Activated naive CD4-positive, alpha-beta T cell treated with anti-CD3 and anti-CD28 coated beads, Interleukin-2, amount 10 ng/mL, durations not matched to agents 7 days and 5 days (primary cell): Measurements from ENCODE around the gene LRRC14B.
A peak's percentile ranks its signal among the peaks of the same experiment; 100 is the strongest.

ENCODE experiments used
- CTCF ChIA-PET: fragments of 350-600 bp; sonication (Branson Sonifier 250); formaldehyde crosslinking; loops from one replicate; lab custom pipeline; 2021; ENCODE audit warnings: antibody characterized with exemption; lab: Charles Lee
- DNase-seq: peaks from one replicate; pipeline ENCODE4 v3.0.0-alpha.2; 2020
- H3K27ac Mint-ChIP-seq: one replicate; pipeline ENCODE4 v1.8.0; 2021; ENCODE audit warnings: mild to moderate bottlenecking, moderate library complexity, mixed read lengths
- H3K27me3 Mint-ChIP-seq: one replicate; pipeline ENCODE4 v1.8.0; 2021; ENCODE audit warnings: mild to moderate bottlenecking, mixed read lengths
- H3K36me3 Mint-ChIP-seq: one replicate; pipeline ENCODE4 v1.8.0; 2021; ENCODE audit warnings: mixed read lengths
- H3K4me1 Mint-ChIP-seq: one replicate; pipeline ENCODE4 v1.8.0; 2021; ENCODE audit warnings: mixed read lengths
- H3K4me3 Mint-ChIP-seq: one replicate; pipeline ENCODE4 v1.8.0; 2021; ENCODE audit warnings: mild to moderate bottlenecking, moderate library complexity, mixed read lengths
- H3K9me3 Mint-ChIP-seq: one replicate; pipeline ENCODE4 v1.8.0; 2021; ENCODE audit warnings: mixed read lengths

LRRC14B gene

DNA sequence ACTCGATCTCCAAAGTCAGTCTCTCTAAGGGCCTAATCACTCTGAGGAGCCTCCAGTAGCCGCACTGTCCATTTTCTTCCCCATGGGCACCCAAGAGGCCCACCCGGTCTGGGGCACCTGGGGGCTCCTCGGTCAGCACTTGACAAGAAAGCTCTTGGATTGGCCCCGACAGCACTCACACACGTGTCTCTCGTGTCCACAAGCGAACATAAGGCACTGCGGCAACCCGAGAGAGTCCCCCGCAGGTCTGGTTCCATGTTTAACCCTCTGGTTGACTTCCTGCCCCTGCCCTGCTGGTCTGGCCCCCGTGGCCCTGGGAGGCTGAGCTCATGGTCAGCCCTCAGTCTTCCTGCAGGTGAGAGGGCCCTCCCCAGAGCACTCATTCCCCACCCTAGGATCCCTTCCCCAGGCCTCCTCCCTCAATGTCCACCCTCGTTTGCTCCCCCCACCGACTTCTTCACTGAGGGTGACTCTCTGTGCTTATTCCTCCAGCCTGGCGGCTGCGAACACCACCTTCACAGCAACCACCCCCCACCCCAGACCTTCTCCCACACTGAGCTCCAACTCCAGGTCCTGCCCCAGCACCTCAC lies 16.3 kb upstream of the LRRC14B start:
- H3K27ac Mint-ChIP-seq = no peak overlapping the region
- CTCF ChIA-PET = interaction anchor here (0.7 kb wide), 1 partner anchor 260 kb away, joined by 3 read pairs; no protein-coding TSS in a partner anchor
- H3K4me3 Mint-ChIP-seq = no peak overlapping the region
- DNase-seq = peak; percentile 5
- H3K4me1 Mint-ChIP-seq = no peaks in the 10 kb centered on the region
- H3K9me3 Mint-ChIP-seq = no peaks in the 10 kb centered on the region
- H3K27me3 Mint-ChIP-seq = peaks cover 4% of the 10 kb centered on the region
- H3K36me3 Mint-ChIP-seq = no peaks in the 10 kb centered on the region

DNA sequence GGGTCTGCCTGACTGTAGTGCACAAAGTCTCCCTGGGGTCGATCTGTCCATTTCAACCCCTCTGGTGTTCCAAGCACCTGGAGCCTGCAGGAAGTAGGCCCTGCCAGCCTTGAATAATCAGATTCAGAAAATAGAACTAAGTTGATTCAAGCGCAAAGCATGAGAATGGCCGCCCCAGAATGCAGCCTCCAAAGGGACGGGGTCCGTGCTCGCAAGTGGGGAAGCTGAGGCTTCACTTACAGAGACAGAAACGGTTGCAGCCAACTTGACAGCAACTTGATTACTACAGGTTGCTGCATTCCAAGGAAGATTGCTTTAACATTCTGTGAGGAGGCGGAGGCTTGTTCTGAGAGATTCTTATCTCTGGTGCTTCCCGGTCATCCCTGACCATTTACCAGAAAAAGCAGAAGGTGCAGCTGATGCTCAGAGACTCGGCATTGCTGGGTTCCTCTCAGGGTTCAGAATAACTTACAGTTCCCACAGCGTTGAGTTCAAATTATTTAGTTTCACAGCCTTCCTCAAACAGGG lies 14.9 kb upstream of the LRRC14B start:
- DNase-seq = no peak
- Mint-ChIP-seq H3K27me3 (peaks cover 8% of the 10 kb centered on the region), H3K27ac (no peak overlapping the region), H3K4me1 (no peaks in the 10 kb centered on the region), H3K4me3 (no peak overlapping the region), H3K36me3 (no peaks in the 10 kb centered on the region), H3K9me3 (no peaks in the 10 kb centered on the region)
- CTCF ChIA-PET = no interaction called here

DNA sequence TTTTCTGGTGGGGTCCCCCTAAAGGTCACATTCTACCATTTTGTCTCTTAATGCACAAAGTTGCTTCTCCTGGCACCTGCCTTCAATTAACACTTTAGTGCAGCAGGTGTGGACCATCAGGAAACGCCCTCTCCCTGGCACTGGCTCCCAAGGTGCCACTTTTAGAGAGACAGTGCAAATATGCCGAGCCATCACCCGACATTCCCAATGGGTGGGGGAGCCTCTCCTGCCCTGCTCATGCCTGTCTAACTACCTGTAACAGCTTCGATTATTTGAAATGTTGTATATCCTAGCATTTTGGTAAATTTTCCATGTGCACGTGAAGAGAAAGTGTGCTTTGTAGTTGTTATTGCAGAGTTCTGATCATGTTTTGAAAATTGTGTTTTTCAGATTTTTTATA lies 13.2 kb upstream of the LRRC14B start:
- CTCF ChIA-PET = interaction anchor here (1.1 kb wide), 1 partner anchor 10 kb away, joined by 4 read pairs; no protein-coding TSS in a partner anchor
- no peaks in the 10 kb centered on the region for H3K9me3 Mint-ChIP-seq
- DNase-seq = no peak
- H3K27me3 Mint-ChIP-seq = peaks cover 8% of the 10 kb centered on the region
- no peak overlapping the region for H3K4me3 Mint-ChIP-seq
- H3K27ac Mint-ChIP-seq = no peak overlapping the region
- no peaks in the 10 kb centered on the region for H3K36me3 Mint-ChIP-seq
- H3K4me1 Mint-ChIP-seq = no peaks in the 10 kb centered on the region

DNA sequence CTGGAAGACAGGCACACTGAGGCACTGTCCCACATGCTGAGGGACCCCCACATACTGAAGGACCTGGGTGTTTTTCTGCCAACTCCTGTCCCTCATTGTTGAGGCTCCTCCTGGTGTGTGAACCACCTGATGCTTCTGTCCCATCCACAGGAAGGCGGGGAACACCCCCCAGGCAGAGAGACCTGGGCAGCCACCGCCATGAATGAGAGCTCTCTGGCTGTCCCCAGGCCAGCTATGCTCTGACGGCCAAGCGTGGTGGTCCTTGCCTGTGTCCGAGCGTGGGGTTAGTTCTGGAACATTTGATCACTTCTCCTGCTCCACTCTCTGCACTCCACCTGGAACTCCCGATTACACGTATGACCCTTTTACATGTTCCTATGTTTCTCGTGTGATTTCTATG lies 11.9 kb upstream of the LRRC14B start:
- H3K4me1 Mint-ChIP-seq = no peaks in the 10 kb centered on the region

DNA sequence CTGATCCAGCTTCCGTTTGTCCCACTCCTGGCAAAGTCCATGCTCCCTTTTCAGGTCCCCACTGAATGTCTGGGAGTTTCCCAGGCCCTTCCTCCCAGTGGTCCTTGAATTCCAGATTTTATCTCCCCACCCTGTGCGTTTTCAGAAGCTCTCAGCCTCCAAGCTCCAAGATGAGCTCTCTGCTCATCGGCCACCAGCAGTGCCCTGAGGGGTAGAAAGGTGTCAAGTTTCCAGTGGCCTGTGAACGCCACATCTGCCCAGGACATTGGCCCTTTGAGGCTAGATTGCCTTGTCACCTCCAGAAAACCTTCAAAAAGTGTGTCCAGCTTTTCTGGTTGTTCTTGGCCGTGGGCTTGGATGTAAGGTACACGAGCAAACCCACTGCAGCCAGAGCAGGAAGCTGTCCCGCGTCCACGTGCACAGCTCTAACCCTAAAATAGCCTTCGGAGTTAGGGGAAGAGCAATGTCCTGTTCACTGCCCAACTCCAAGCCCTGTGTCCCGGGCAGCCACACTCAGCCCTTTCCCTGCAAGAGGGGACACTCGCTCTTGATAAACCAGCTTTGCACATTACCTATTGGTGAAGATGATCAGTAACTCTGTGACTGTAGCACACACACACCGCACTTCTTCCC lies 10.9 kb upstream of the LRRC14B start:
- Mint-ChIP-seq H3K9me3 (no peaks in the 10 kb centered on the region), H3K4me3 (no peak overlapping the region), H3K27me3 (peaks cover 8% of the 10 kb centered on the region), H3K36me3 (no peaks in the 10 kb centered on the region), H3K27ac (no peak overlapping the region), H3K4me1 (no peaks in the 10 kb centered on the region)
- no peak for DNase-seq
- CTCF ChIA-PET = no interaction called here

More for the DNA sequence above, 11.9 kb upstream of the LRRC14B start:
- Mint-ChIP-seq H3K9me3 (no peaks in the 10 kb centered on the region), H3K36me3 (no peaks in the 10 kb centered on the region), H3K27ac (no peak overlapping the region), H3K4me3 (no peak overlapping the region), H3K27me3 (peaks cover 8% of the 10 kb centered on the region)
- no peak for DNase-seq
- CTCF ChIA-PET = no interaction called here

DNA sequence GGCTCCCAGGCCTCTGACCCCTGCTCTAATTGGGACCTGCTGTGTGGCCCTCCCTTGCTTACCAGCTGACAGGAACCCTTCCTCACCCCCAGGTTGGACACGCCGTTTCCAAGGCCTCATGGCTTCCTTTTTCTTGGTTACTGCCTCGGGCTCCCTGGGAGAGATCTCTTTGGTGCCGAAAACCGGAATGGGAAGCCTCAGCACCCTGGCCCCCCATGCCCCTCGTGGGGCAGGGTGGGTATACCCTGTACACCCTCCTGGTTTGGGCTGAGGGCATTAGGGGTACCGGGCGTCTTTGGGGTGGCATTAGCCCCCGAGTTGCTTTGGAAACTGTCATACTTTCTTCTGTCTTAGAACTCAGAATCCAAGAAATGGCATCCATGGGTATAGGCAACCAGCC lies 10.1 kb upstream of the LRRC14B start:
- H3K4me1 Mint-ChIP-seq = no peaks in the 10 kb centered on the region

DNA sequence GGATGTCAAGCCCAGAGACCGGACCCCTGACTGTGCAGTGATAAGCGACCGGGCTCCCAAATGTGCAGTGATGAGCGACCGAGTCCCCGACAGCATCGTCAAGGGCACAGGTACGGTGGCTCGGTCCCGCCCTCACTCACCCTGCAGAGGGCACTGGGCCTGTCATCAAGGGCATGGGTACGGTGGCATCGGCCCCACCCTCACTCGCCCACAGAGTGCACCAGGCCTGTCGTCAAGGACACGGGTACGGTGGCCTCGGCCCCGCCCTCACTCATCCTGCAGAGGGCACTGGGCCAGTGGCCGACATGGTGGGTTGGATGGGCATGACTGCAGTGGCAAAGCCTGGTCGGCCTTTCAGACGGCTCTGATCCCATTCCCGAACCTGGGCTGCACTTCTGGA lies 9.7 kb upstream of the LRRC14B start:
- no peaks in the 10 kb centered on the region for H3K36me3 Mint-ChIP-seq
- no peaks in the 10 kb centered on the region for H3K4me1 Mint-ChIP-seq
- H3K4me3 Mint-ChIP-seq = no peak overlapping the region
- DNase-seq = no peak
- peaks cover 8% of the 10 kb centered on the region for H3K27me3 Mint-ChIP-seq
- H3K9me3 Mint-ChIP-seq = no peaks in the 10 kb centered on the region
- no peak overlapping the region for H3K27ac Mint-ChIP-seq
- CTCF ChIA-PET = no interaction called here

More for the DNA sequence above, 10.1 kb upstream of the LRRC14B start:
- CTCF ChIA-PET = no interaction called here
- Mint-ChIP-seq H3K4me3 (no peak overlapping the region), H3K9me3 (no peaks in the 10 kb centered on the region), H3K36me3 (no peaks in the 10 kb centered on the region), H3K27me3 (peaks cover 8% of the 10 kb centered on the region), H3K27ac (no peak overlapping the region)
- DNase-seq = no peak

DNA sequence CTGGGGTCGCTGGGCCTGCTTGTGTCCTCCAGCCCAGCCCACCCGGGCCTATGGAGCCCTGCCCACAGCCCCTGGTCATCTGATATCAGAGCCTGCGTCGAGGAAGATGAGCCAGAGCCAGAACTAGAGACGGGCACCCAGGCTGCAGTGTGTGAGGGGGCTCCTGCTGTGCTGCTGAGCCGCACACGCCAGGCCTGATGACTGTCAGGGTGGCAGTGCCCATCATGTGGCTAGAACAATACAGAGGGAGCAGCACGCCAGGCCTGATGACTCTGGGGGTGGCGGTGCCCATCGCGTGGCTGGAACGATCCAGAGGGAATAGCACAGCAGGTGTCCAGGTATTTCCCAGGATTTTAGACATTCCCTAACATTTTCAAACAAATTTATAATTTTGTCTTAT lies 9.2 kb upstream of the LRRC14B start:
- Mint-ChIP-seq H3K27ac (no peak overlapping the region), H3K36me3 (no peaks in the 10 kb centered on the region), H3K4me1 (no peaks in the 10 kb centered on the region), H3K9me3 (no peaks in the 10 kb centered on the region), H3K4me3 (no peak overlapping the region), H3K27me3 (peaks cover 8% of the 10 kb centered on the region)
- DNase-seq = no peak
- CTCF ChIA-PET = no interaction called here

DNA sequence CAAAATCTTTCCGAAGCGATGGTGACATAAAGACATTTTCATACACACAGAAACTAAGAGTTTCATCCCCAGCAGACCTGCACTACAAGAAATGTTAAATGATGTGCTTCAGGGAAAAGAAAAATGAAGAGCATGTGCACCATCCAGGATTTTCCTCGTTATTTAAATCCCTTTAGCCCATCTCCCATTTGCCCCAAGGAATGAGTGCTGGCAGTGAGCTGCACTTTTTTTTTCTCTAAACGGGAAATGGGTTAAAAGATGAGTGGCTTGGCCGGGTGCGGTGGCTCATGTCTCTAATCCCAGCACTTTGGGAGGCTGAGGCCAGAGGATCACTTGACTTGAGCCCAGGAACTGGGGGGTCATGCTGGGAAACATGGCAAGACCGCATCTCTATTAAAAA lies 6.8 kb upstream of the LRRC14B start:
- Mint-ChIP-seq H3K9me3 (no peaks in the 10 kb centered on the region), H3K4me3 (no peak overlapping the region), H3K27ac (no peak overlapping the region), H3K27me3 (peaks cover 9% of the 10 kb centered on the region), H3K4me1 (peaks cover 5% of the 10 kb centered on the region), H3K36me3 (no peaks in the 10 kb centered on the region)
- no peak for DNase-seq
- CTCF ChIA-PET = no interaction called here

DNA sequence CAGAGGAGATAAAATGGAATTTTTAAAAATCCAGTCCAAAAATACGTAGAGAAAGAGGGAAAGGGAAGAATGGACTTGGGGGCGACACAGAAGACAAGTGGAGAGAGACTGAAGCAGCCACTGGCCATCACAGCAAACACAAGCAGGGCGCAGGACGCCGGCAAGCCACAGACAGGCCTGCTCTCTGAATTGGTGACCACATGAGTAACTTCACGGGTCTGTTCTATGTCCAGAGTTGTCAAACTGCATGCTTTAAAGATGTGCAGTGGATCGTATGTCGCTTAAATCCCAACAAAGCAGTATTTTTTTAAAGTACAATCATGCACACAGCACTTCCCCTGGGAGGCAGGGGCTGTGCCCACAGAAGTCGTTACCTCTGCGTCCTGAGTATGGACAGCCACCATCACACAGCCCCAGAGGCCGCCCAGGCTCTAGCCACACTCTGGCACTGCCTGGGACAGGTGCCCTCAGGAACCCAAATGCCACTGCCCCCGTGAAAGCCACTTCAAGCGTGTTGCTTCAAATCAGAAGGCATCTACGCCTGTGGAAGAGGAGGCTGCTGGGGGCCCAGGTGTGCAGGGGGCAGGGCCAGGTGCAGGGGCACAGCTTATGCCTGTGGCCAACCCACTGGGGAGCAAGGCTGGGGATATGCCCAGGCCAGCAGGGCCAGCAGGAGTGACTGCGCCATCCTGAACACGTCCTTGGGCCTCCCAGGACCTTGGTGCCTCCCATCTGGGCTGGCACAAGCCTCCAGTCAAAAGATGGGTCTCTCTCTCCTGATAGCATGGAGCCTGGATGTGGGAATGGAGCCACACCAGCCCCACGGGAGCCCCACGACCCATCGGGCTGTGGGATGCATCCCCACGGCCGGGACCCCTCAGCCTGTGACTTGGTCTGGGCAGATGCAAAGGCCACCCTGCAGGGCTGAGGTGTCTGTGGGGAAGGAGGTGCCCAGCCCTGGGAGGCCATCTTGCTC lies 5.9 kb upstream of the LRRC14B start:
- Mint-ChIP-seq H3K4me1 (peaks cover 5% of the 10 kb centered on the region), H3K27me3 (peaks cover 14% of the 10 kb centered on the region), H3K9me3 (no peaks in the 10 kb centered on the region), H3K36me3 (no peaks in the 10 kb centered on the region), H3K27ac (no peak overlapping the region), H3K4me3 (no peak overlapping the region)
- DNase-seq = no peak
- CTCF ChIA-PET = no interaction called here

DNA sequence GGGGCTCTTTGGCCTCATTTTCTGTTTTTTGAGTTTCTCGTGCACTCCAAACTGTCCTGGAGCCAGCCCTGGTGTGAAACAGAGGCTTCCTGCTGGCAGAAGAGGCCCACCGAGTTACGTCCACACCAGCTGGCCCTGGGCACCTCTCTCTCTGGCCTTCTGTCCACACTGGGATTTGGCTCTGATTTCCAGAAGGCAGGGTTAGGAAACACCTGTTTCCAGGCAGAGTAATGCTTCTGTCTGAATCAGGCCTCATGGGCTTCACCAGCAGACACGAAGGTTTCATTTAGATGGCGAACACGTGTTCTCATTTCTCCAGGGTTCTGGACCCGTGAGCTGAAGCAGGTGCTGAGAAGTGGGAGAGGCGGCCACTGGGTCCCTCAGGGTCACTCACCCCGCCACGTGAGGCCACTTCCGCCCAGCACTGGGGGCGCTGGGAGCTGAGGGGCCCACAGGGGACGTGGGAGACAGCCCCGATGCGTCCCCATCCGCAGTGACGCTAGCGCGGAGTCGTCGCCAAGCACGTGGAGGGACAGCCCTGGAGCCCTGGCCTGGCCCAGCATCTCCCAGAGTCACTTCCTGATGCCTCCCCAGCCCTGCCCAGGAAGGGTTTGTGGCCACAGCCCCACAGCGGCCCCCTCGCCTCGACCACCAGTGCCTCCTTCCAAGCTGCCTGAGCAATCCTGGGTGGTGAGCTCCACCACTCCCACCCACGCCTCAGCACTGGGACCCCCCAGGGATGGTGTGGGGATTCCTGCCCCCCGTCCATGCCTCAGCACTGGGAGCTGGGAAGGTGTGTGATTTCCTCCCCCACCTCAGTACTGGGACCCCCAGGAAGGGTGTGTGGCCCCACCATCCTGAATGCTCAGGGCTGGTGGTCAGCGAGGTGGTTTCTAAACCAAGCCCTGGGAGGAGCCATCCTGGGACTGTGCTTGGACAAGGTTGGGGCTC lies 4.9 kb upstream of the LRRC14B start:
- Mint-ChIP-seq H3K9me3 (no peaks in the 10 kb centered on the region), H3K4me3 (no peak overlapping the region), H3K36me3 (no peaks in the 10 kb centered on the region), H3K27ac (no peak overlapping the region), H3K27me3 (peaks cover 20% of the 10 kb centered on the region), H3K4me1 (peaks cover 8% of the 10 kb centered on the region)
- DNase-seq = peak; percentile 10
- CTCF ChIA-PET = no interaction called here

DNA sequence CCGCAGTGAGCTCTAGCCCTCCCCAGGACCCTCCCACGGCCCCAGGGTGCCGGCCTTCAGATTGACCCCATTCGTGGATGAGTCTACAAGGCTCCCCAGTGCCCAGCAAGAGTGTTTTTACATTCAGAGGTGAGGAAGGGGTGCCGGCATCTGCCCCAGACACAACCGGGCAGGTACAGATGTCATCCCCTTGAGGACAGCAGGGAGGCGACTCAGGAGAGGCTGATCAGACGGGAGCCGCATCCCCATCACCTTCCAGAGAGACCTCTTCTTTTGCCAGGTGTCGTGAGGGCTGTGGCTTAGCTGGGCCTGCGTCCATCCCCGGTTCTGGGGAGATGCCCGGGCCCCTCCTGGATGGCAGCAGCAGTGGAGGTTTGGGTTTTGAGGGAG lies 4.3 kb upstream of the LRRC14B start:
- Mint-ChIP-seq H3K4me3 (no peak overlapping the region), H3K27me3 (peaks cover 23% of the 10 kb centered on the region), H3K36me3 (no peaks in the 10 kb centered on the region), H3K9me3 (no peaks in the 10 kb centered on the region), H3K27ac (no peak overlapping the region), H3K4me1 (peaks cover 9% of the 10 kb centered on the region)
- peak; percentile 15 for DNase-seq
- CTCF ChIA-PET = interaction anchor here (0.7 to 2.4 kb wide), 2 partner anchors 239 to 244 kb away, joined by 3 to 11 read pairs; no protein-coding TSS in a partner anchor

DNA sequence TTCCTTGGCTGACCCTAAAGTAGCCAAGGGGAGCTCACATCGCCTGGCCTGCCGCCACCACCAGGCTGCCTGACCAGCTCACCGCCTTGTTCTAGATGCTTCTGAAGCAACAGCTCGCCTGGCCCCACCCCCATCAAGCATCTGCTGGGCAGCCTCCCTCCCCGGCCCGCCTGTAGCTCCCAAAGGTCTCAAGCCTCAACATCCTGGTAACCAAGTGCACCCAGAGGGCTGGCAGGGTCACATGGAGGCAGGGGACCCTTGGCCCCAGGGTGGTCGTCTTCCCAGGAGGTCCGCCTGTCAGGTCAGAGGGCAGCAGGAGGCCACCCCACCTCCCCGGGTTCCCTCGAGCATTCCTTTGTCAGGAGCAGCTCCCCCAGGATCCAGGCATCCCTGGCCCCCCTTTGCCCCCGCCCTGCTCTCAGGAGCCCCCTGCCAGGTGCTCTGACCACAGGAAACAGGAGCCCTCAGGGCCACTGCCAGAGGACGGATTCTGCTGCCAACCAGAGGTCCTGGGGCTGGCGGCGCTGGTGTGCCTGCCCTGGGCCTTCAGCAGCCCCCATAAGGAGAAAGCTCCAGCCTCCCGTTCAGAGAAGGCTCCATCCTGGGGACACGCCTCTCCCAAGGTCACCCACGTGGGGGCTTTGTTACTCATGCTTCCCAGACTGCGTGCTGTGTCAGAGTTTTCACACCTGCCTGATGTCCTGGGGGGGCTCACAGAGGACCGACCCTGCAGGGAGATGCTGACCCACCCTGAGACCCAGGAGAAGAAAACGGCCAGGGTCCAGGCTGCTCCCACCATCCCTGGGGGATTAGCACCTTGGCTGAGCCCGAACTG lies 3.5 kb upstream of the LRRC14B start:
- H3K4me3 Mint-ChIP-seq = no peak overlapping the region
- no peak overlapping the region for H3K27ac Mint-ChIP-seq
- no peaks in the 10 kb centered on the region for H3K9me3 Mint-ChIP-seq
- CTCF ChIA-PET = interaction anchor here (0.6 to 2.4 kb wide), 17 partner anchors 9 to 315 kb away, joined by 3 to 13 read pairs (median 4); partner anchors contain the start of genes PDCD6 and SDHA
- H3K36me3 Mint-ChIP-seq = no peaks in the 10 kb centered on the region
- DNase-seq = peak; percentile 18
- H3K27me3 Mint-ChIP-seq = peaks cover 31% of the 10 kb centered on the region
- peaks cover 9% of the 10 kb centered on the region for H3K4me1 Mint-ChIP-seq
